ENCODE results near the gene SCRN3. TPM values are rescaled to one million over a fixed set of nuclear protein-coding genes. Genes with fewer than 3 reads are reported as not detected.
"Not testable (repeated sequence)": the region's sequence is repeated elsewhere in the genome, so short reads cannot be mapped to it uniquely, and the experiment has no call there.

Gene SCRN3
- total RNA-seq, 2 experiments from 2014 or later, result 12.9 to 13.7 TPM

- Mint-ChIP-seq H3K27me3 (no peaks in the 10 kb centered on the region), H3K4me1 (ENCODE audit: low read depth) (no peaks in the 10 kb centered on the region), H3K9me3 (no peaks in the 10 kb centered on the region), H3K27ac (no peak overlapping the region), H3K4me3 (no peak overlapping the region), H3K36me3 (ENCODE audit: low read depth) (peaks cover 16% of the 10 kb centered on the region)
- intact Hi-C loops (cut with micrococcal nuclease), result no loop called here
- ATAC-seq (no peak), DNase-seq (no peak)
- POLR2A ChIA-PET, result no interaction called here
- CTCF ChIA-PET, result interaction anchor here (0.9 kb wide), 1 partner anchor 15 kb away, joined by 3 read pairs; no protein-coding TSS in a partner anchor
- no peak for TF ChIP-seq CTCF (IDR thresholded peaks at IDR 0.05)
Observed at GRCh38 chr2:174356347-174356746, 39.2 kb upstream of the SCRN3 start.

GRCh38 chr2:174359663-174360062 is 35.9 kb upstream of the SCRN3 start:
- CTCF ChIA-PET, result interaction anchor here (0.6 kb wide), 1 partner anchor 709 kb away, joined by 3 read pairs; no protein-coding TSS in a partner anchor
- ATAC-seq; H3K27me3 Mint-ChIP-seq; H3K9me3 Mint-ChIP-seq; DNase-seq; intact Hi-C loops (cut with micrococcal nuclease); H3K27ac Mint-ChIP-seq; POLR2A ChIA-PET; H3K4me1 Mint-ChIP-seq (ENCODE audit: low read depth); H3K4me3 Mint-ChIP-seq: not testable (repeated sequence)
- peaks cover 36% of the 10 kb centered on the region for H3K36me3 Mint-ChIP-seq (ENCODE audit: low read depth)

GRCh38 chr2:174362949-174363348 is 32.6 kb upstream of the SCRN3 start:
- POLR2A ChIA-PET, result no interaction called here
- H3K27me3 Mint-ChIP-seq, result no peaks in the 10 kb centered on the region
- H3K27ac Mint-ChIP-seq, result no peak overlapping the region
- ATAC-seq, result no peak
- H3K4me3 Mint-ChIP-seq, result no peak overlapping the region
- no peaks in the 10 kb centered on the region for H3K4me1 Mint-ChIP-seq (ENCODE audit: low read depth)
- peaks cover 58% of the 10 kb centered on the region for H3K36me3 Mint-ChIP-seq (ENCODE audit: low read depth)
- DNase-seq, result no peak
- peaks cover 12% of the 10 kb centered on the region for H3K9me3 Mint-ChIP-seq
- no peak for TF ChIP-seq CTCF (IDR thresholded peaks at IDR 0.05)
- intact Hi-C loops (cut with micrococcal nuclease), result no loop called here
- CTCF ChIA-PET, result interaction anchor here (1.5 to 2.5 kb wide), 2 partner anchors 10 to 13 kb away, joined by 3 to 6 read pairs; no protein-coding TSS in a partner anchor

GRCh38 chr2:174363492-174364225 is 31.9 kb upstream of the SCRN3 start:
- peaks cover 12% of the 10 kb centered on the region for H3K9me3 Mint-ChIP-seq
- CTCF ChIA-PET, result interaction anchor here (2.5 kb wide), 1 partner anchor 9 kb away, joined by 6 read pairs; no protein-coding TSS in a partner anchor
- POLR2A ChIA-PET; H3K27ac Mint-ChIP-seq; H3K4me3 Mint-ChIP-seq; H3K4me1 Mint-ChIP-seq (ENCODE audit: low read depth); ATAC-seq; H3K27me3 Mint-ChIP-seq; DNase-seq; intact Hi-C loops (cut with micrococcal nuclease): not testable (repeated sequence)
- H3K36me3 Mint-ChIP-seq (ENCODE audit: low read depth), result peaks cover 62% of the 10 kb centered on the region

- ChIA-PET CTCF (no interaction called here), POLR2A (no interaction called here)
- Mint-ChIP-seq H3K27ac (no peak overlapping the region), H3K36me3 (ENCODE audit: low read depth) (peaks cover 65% of the 10 kb centered on the region), H3K4me3 (no peak overlapping the region), H3K9me3 (peaks cover 12% of the 10 kb centered on the region), H3K27me3 (no peaks in the 10 kb centered on the region), H3K4me1 (ENCODE audit: low read depth) (no peaks in the 10 kb centered on the region)
- TF ChIP-seq CTCF (IDR thresholded peaks at IDR 0.05), result no peak
- ATAC-seq, result no peak
- intact Hi-C loops (cut with micrococcal nuclease), result no loop called here
- no peak for DNase-seq
Observed at GRCh38 chr2:174364628-174365027, 30.9 kb upstream of the SCRN3 start.

- Mint-ChIP-seq H3K4me3 (no peak overlapping the region), H3K27ac (no peak overlapping the region), H3K36me3 (ENCODE audit: low read depth) (peaks cover 63% of the 10 kb centered on the region), H3K27me3 (no peaks in the 10 kb centered on the region), H3K4me1 (ENCODE audit: low read depth) (no peaks in the 10 kb centered on the region), H3K9me3 (peaks cover 12% of the 10 kb centered on the region)
- CTCF ChIA-PET, result no interaction called here
- no peak for DNase-seq
- intact Hi-C loops (cut with micrococcal nuclease), result no loop called here
- POLR2A ChIA-PET, result no interaction called here
- no peak for ATAC-seq
- TF ChIP-seq CTCF (IDR thresholded peaks at IDR 0.05), result no peak
Observed at GRCh38 chr2:174365571-174365970, 30.0 kb upstream of the SCRN3 start.

Measured in activated CD8-positive, alpha-beta T cell treated with anti-CD3 and anti-CD28 coated beads for 36 hours (primary cell).